GM18517 (cell line): ENCODE results near the gene CHST11.

Experiments used
- ATAC-seq: cut with Tn5 transposase; IDR thresholded peaks from one replicate; pipeline ENCODE4 v1.9.1; 2021; ENCODE audit warnings: mild to moderate bottlenecking, moderate library complexity; ENCODE audit not compliant: unreplicated experiment

CHST11 gene

GRCh38 chr12:104456417-104456949 lies at the start of gene CHST11:
CHST11 (plus strand) TSS chr12:104456948.
- peak; percentile 48 for ATAC-seq

DNA sequence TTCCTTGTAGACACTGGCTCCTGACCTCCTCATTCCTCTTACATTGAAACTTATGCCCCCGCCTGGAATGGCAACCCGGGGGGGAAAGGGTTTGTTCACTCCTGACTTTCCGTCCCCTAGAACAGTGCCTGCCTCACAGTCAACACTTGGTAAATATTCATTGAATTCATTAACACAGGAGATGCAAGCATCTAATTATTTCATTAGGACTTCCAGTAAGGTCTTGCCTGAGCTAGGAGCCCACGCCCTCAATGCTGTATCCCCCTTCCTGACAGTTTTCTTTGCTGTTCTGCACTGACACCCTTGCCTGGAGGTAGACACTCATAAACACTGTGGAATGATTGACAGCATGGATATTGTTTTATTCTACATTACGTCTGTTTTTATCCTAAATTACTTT lies 49.3 kb upstream of the CHST11 start:
- no peak for ATAC-seq

- ATAC-seq, result no peak
Observed at GRCh38 chr12:104407922-104408321, 48.8 kb upstream of the CHST11 start.

- no peak for ATAC-seq
Observed at GRCh38 chr12:104410326-104410725, 46.4 kb upstream of the CHST11 start.

GRCh38 chr12:104410786-104411185 lies 46.0 kb upstream of the CHST11 start:
- no peak for ATAC-seq

DNA sequence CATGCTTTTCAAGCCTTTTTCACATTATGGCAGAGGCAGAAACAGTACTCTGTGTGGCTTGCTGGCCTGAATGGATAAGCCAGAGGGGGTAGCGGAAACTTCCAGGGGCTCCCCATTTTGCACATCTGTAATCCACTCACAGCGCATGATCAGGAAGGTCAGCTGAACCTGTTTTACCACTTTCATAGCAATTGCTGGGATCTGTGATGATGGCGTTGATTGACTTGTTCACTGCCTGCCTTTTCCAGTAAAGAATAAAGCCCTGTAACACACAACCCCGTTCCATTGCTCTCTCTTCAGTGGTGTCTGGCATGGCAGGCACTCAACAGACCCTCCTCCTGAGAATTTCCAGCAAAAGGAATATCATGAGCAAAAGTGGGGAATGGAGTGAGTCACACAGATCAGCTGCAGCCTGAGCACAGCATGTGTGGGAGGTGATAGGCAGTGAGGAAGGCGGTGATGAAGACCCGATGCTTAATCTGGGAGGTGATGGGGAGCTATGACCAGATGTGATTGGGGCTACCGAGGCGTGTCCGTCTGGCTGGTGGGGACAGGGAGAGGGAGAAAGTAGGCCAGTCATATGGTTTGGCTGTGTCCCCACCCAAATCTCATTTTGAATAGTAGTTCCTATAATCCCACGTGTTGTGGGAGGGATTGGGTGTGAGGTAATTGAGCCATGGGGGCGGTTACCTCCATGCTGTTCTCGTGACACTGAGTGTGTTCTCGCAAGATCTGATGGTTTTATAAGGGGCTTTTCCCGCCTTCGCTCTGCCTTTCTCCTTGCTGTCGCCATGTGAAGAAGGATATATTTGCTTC lies 44.7 kb upstream of the CHST11 start:
- ATAC-seq, result no peak

DNA sequence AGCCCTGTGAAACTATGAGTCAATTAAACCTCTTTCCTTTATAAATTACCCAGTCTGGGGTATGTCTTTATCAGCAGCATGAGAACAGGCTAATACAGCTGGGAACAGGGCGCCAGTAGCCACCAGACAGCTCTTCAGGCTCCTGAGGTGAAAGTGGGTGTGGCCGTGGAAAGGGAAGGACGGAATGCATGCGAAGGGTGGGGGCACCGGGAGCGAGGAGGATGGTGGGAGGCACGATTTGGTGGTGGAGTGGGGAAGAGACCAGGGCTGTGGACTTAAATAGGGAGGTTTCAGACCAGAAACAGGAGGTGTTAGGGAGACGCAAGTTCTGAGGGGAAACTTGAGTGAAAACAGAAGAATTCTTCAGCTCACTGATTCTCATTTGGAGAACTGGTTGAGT lies 44.1 kb upstream of the CHST11 start:
- no peak for ATAC-seq

- no peak for ATAC-seq
Observed at GRCh38 chr12:104413330-104413729, 43.4 kb upstream of the CHST11 start.

- ATAC-seq, result no peak
Observed at GRCh38 chr12:104414581-104415341, 42.0 kb upstream of the CHST11 start.

GRCh38 chr12:104415342-104415980 lies 41.3 kb upstream of the CHST11 start:
- ATAC-seq, result no peak

- ATAC-seq, result no peak
Observed at GRCh38 chr12:104416136-104416535, 40.6 kb upstream of the CHST11 start.

DNA sequence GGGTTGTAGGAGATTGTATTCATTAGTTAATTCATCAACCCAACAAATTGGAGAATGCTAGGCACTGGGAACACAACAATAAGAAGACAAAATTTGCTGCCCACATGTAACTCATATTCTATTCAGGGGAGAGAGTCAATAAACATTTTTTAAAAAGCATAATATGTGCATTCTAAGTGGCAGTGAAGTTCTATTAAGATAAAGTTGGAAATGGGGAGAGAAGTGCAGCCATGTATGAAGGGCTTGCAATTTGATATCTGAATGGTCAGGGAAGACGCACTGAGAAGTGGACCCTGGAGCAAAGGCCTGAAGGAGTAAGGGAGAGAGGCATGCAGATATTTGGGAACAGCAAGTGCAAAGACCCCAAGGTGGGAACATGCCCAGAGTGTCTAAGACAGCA lies 40.2 kb upstream of the CHST11 start:
- ATAC-seq, result no peak

GRCh38 chr12:104419717-104420116 lies 37.0 kb upstream of the CHST11 start:
- no peak for ATAC-seq

- no peak for ATAC-seq
Observed at GRCh38 chr12:104420868-104421267, 35.9 kb upstream of the CHST11 start.

GRCh38 chr12:104421343-104421742 lies 35.4 kb upstream of the CHST11 start:
- ATAC-seq, result no peak

DNA sequence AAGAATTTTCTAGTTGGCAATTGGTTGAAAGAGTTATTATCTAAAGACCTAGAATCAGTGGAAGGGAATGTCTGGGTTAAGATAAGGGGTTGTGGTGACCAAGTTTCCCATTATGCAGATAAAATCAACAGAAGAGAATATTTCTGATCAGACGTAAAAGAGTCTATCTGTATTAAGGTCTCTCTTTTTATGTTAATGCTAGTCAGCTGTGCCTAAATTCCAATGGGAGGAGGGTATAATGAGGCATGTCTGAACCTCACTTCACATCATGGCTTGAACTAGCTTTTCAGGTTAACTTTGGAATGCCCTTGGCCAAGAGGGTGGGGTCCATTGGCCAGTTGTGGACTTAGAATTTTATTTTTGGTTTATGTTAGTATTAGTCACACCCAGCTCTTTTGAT lies 34.3 kb upstream of the CHST11 start:
- ATAC-seq, result no peak

DNA sequence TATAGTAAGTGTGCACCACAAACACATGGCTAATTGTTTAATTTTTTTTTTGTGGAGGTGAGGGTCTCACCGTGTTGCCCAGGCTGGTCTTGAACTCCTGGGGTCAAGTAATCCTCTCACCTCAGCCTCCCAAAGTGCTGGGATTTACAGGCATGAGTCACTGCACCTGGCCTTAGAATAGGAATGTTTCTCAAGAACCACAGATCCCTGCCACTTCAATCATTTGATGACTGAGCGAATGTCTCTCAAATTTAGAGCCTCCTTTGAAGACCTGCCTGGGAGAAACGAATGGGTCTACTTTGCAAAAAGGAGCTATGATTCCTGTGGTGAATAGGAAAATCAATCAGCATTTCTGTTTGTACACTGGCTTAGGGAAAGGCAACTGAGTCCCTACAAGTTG lies 33.5 kb upstream of the CHST11 start:
- no peak for ATAC-seq

GRCh38 chr12:104423809-104424208 lies 32.9 kb upstream of the CHST11 start:
- no peak for ATAC-seq

GRCh38 chr12:104424955-104425354 lies 31.8 kb upstream of the CHST11 start:
- no peak for ATAC-seq

- no peak for ATAC-seq
Observed at GRCh38 chr12:104425614-104426013, 31.1 kb upstream of the CHST11 start.

DNA sequence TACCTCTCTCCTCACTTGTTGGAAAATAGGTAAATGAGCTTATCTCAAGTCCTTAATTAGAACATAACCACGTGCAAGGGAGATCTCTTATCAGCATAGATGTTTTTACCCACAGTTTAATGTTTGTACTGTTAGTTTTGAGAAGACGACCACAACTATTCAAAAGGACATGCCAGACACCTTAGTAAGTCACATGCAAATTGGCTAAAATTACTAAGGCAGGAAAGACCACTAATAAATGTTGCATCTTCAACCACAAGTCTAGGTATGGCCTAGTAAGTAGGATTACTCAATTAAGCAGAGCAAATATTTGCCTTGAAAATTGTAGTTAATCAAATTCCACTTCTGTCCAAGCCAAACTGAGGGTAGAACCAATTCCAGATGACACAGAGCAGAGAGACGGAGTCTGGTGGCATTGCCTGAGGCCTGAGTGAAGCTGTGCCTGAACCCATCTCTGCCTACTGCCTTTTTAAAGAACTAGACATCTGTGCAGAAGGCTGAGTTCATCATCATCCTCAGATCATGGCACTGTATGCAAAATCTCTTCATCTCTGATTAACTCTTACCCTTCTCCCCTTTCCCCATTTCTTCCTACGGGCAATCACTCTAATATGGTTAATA lies 29.7 kb upstream of the CHST11 start:
- no peak for ATAC-seq
